Left ventricle myocardium inferior (tissue), 1 donor: ENCODE measurements around the gene CEP72. TPM values are rescaled to one million over a fixed set of nuclear protein-coding genes. Genes with fewer than 3 reads are reported as not detected.

Experiments used
- DNase-seq: peaks from one replicate; pipeline ENCODE4 v3.0.0-alpha.2; 2020
- H3K27ac ChIP-seq: fragments of 200-600 bp; replicated peaks from 2 replicates; pipeline ENCODE4 v1.8.0; 2021
- H3K27me3 ChIP-seq: fragments of 200-600 bp; 2 replicates; pipeline ENCODE4 v1.8.0; 2021; ENCODE audit warnings: low read depth
- H3K36me3 ChIP-seq: fragments of 200-600 bp; 2 replicates; pipeline ENCODE4 v1.8.0; 2021
- H3K4me1 ChIP-seq: fragments of 200-600 bp; 2 replicates; pipeline ENCODE4 v1.8.0; 2021
- H3K4me3 ChIP-seq: fragments of 200-600 bp; 2 replicates; pipeline ENCODE4 v1.8.0; 2021; ENCODE audit warnings: mild to moderate bottlenecking, moderate library complexity
- H3K9me3 ChIP-seq: fragments of 200-600 bp; replicated peaks from 2 replicates; pipeline ENCODE4 v1.8.0; 2021
- CTCF ChIP-seq: fragments of 200-600 bp; IDR thresholded peaks from 2 replicates; pipeline ENCODE4 v1.8.0; 2021; ENCODE audit warnings: antibody characterized with exemption, mild to moderate bottlenecking, borderline replicate concordance
- intact Hi-C: fragments of 100-400 bp; cut with micrococcal nuclease; formaldehyde crosslinking; loops from one replicate; pipeline ENCODE4 v1.11.0; 2022
- total RNA-seq: library from RNA; stranded (reverse); fragmentation: NEBNext Ultra II Directional; extraction: Animal tissue kit (Norgen Biotek cat#: 25700); gene quantifications from one replicate; pipeline ENCODE4 v1.2.1, GENCODE V29; 2021
- donor health status: DM: no; HTN: yes; CAD: no; lungs with severe emphysema.

CEP72 gene
- total RNA-seq, 1 donor from 2014 or later, result 1.7 TPM

GRCh38 chr5:570886-571285 is 41.3 kb upstream of the CEP72 start:
- no peak for DNase-seq
- intact Hi-C loops, result no loop called here
- Histone ChIP-seq H3K4me3 (no peak overlapping the region), H3K9me3 (peaks cover 13% of the 10 kb centered on the region), H3K27me3 (peaks cover 98% of the 10 kb centered on the region), H3K27ac (no peak overlapping the region), H3K36me3 (no peaks in the 10 kb centered on the region), H3K4me1 (peaks cover under 1% of the 10 kb centered on the region)
- TF ChIP-seq CTCF, result no peak

- no peak for TF ChIP-seq CTCF
- no peaks in the 10 kb centered on the region for H3K4me1 ChIP-seq
- intact Hi-C loops, result no loop called here
- DNase-seq, result no peak
- H3K27ac ChIP-seq, result no peak overlapping the region
- H3K36me3 ChIP-seq, result no peaks in the 10 kb centered on the region
- H3K27me3 ChIP-seq, result peaks cover 95% of the 10 kb centered on the region
- H3K4me3 ChIP-seq, result no peak overlapping the region
- H3K9me3 ChIP-seq, result peaks cover 22% of the 10 kb centered on the region
Measured at GRCh38 chr5:571791-572190, 40.3 kb upstream of the CEP72 start.

GRCh38 chr5:572398-573019 is 39.6 kb upstream of the CEP72 start:
- no peak for DNase-seq
- no peak for TF ChIP-seq CTCF
- H3K4me3 ChIP-seq, result no peak overlapping the region
- H3K36me3 ChIP-seq, result no peaks in the 10 kb centered on the region
- intact Hi-C loops, result no loop called here
- H3K27ac ChIP-seq, result no peak overlapping the region
- H3K4me1 ChIP-seq, result no peaks in the 10 kb centered on the region
- H3K9me3 ChIP-seq, result peaks cover 29% of the 10 kb centered on the region
- H3K27me3 ChIP-seq, result peaks cover 88% of the 10 kb centered on the region

- no peak for DNase-seq
- intact Hi-C loops, result no loop called here
- Histone ChIP-seq H3K27ac (no peak overlapping the region), H3K4me3 (no peak overlapping the region), H3K36me3 (no peaks in the 10 kb centered on the region), H3K27me3 (peaks cover 81% of the 10 kb centered on the region), H3K4me1 (no peaks in the 10 kb centered on the region), H3K9me3 (peaks cover 36% of the 10 kb centered on the region)
- no peak for TF ChIP-seq CTCF
Measured at GRCh38 chr5:573206-573605, 38.9 kb upstream of the CEP72 start.

GRCh38 chr5:573976-574375 is 38.2 kb upstream of the CEP72 start:
- no peak overlapping the region for H3K4me3 ChIP-seq
- H3K36me3 ChIP-seq, result no peaks in the 10 kb centered on the region
- intact Hi-C loops, result no loop called here
- TF ChIP-seq CTCF, result no peak
- DNase-seq, result no peak
- no peaks in the 10 kb centered on the region for H3K4me1 ChIP-seq
- peaks cover 43% of the 10 kb centered on the region for H3K9me3 ChIP-seq
- peaks cover 78% of the 10 kb centered on the region for H3K27me3 ChIP-seq
- H3K27ac ChIP-seq, result no peak overlapping the region
